Fibroblast of pulmonary artery (primary cell): ENCODE measurements around the gene PDE4D.

Source experiments
- DNase-seq: peaks from one replicate; pipeline ENCODE4 v3.0.0-alpha.2; 2010; ENCODE audit warnings: low read depth
- H3K4me3 ChIP-seq: replicated peaks from 2 replicates; pipeline ENCODE4 v1.5.1; 2011; ENCODE audit warnings: low read depth, mild to moderate bottlenecking, control low read depth, low read length, moderate library complexity
- TF ChIP-seq, protein P1 (sequence below): IDR thresholded peaks from 2 replicates; pipeline ENCODE4 v1.5.1; 2011; ENCODE audit warnings: mild to moderate bottlenecking, control low read depth, low read length, inconsistent platforms; ENCODE audit errors: missing control alignments

PDE4D gene

DNA sequence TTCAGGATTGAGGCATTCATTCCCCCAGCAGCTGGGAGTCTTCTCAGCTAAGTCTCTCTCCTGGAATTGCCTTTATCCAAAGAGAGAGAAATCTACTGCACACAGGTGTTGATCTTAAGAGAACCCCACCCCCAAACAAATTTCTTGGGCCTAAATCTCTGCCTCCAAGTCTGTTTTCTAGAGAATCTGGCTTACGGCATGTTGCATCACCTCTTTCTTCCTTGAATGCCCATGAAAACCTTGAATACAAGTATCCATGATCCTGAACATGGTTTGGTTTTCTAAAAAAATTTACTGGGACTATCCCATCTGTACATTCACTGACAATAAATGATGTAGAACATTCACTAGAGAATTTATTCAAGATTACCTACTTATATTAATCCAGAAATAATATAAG lies 401.6 kb downstream of the PDE4D start:
- no peak for DNase-seq
- TF ChIP-seq, protein P1, sequence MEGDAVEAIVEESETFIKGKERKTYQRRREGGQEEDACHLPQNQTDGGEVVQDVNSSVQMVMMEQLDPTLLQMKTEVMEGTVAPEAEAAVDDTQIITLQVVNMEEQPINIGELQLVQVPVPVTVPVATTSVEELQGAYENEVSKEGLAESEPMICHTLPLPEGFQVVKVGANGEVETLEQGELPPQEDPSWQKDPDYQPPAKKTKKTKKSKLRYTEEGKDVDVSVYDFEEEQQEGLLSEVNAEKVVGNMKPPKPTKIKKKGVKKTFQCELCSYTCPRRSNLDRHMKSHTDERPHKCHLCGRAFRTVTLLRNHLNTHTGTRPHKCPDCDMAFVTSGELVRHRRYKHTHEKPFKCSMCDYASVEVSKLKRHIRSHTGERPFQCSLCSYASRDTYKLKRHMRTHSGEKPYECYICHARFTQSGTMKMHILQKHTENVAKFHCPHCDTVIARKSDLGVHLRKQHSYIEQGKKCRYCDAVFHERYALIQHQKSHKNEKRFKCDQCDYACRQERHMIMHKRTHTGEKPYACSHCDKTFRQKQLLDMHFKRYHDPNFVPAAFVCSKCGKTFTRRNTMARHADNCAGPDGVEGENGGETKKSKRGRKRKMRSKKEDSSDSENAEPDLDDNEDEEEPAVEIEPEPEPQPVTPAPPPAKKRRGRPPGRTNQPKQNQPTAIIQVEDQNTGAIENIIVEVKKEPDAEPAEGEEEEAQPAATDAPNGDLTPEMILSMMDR, result no peak
- no peak overlapping the region for H3K4me3 ChIP-seq

DNA sequence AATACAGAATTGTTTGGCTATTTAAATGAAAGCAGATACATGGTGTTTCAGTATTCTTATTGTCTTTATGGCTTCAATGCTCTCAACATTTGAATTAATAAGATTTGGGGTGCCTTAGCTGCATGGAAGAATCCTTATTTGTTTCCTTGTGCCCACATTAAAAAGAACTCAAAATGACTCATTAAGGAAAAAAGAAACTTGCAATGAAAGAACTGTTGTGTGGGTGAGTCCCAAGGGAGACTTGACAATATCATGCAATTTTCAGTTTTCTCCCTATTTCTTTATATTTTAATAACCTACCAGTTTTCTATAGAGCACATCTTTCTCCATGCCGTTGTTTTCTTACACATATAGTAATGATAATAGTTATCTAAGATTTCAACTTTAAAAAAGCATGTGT lies 404.0 kb downstream of the PDE4D start:
- DNase-seq, result peak; percentile 23
- no peak overlapping the region for H3K4me3 ChIP-seq
- TF ChIP-seq, protein P1, result no peak

DNA sequence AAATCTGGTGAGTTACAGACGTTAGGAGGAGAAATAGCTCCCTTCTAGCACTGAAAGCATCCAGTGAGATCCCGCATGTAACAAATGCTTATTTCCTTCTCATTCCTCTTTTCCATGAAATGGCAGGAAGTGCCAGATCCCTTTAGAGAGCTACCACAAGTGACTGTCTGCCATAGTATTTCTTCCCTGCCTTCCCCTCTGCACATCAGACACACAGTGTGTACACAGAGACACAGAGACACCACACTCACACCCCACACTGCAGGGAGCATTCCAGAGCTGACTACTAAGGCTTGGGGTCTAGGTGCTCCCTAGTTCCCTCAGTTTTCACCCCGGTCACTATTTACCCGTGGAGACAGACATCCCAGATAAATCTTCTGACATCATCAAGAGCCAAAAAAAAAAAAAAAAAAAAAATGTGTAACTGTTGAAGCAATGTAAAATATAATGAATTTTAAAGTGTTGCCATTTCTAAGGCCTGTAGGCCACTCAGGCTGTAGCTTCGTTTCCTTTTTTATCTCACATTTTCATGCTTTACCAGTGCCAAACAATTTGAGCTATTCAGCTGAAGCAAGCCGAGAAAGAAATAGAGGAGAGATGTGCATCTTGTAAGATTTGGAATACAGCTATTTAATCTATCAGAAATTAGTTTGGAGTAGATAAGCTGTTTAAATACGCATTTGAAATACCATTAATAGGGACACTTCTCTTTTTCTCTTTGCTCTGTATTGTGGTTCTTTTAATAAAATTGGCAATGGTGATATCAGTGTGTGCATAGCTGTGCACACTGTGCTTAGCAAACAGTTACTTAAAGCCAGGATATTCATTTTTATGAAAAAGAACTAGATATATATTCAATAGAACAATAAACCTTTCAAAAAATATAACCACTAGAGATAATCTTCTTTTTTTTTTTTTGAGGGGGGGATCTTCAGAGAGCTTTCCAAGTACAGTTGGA lies 405.5 kb downstream of the PDE4D start:
- H3K4me3 ChIP-seq, result no peak overlapping the region
- TF ChIP-seq, protein P1, result no peak
- no peak for DNase-seq

DNA sequence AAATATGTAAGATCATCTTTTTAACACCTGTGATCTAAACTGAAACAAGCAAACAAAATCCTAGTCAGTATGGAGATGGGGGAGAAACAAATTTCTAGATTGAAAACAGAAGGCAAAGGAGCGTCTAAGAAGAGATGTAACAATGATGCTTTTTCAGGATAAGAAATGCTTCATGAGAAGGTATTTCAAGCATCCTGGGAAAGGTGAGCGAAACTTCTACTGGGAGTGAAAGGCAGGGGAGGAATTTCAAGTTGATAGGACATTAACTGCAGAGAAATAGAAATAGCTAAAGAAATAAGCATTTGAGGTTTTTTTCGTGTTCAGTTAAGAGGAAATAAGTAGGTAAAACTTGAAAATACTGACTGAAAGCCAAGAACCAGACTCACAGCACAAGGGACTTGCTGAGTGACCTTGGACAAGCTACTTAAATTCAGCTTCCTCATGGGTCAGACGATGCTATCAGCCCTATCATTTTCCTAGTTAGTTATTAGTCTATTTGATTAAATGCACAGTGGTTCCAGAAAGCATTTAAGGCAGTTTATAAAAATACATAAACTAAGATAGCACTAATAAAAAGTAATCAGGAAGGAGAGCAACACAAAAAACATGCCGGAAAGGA lies 406.3 kb downstream of the PDE4D start:
- DNase-seq, result no peak
- TF ChIP-seq, protein P1, result no peak
- H3K4me3 ChIP-seq, result no peak overlapping the region

DNA sequence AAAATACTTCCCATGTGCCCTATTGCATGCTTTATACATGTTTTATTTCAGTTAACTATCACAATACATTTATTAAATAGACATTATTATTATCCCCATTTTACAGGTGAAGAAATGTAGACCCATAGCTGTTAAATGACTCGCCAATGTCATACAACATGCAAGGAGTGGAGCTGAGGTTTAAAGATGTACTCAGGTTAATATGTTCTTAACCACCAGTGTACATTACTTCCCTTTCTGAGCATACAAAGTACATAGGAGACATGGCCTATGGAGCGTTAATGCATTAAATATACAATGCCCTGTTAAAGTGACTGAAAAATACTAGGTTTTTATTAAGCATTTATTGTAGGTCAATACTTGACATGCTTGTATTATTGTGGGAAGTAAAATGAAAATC lies 407.0 kb downstream of the PDE4D start:
- no peak overlapping the region for H3K4me3 ChIP-seq
- DNase-seq, result no peak

DNA sequence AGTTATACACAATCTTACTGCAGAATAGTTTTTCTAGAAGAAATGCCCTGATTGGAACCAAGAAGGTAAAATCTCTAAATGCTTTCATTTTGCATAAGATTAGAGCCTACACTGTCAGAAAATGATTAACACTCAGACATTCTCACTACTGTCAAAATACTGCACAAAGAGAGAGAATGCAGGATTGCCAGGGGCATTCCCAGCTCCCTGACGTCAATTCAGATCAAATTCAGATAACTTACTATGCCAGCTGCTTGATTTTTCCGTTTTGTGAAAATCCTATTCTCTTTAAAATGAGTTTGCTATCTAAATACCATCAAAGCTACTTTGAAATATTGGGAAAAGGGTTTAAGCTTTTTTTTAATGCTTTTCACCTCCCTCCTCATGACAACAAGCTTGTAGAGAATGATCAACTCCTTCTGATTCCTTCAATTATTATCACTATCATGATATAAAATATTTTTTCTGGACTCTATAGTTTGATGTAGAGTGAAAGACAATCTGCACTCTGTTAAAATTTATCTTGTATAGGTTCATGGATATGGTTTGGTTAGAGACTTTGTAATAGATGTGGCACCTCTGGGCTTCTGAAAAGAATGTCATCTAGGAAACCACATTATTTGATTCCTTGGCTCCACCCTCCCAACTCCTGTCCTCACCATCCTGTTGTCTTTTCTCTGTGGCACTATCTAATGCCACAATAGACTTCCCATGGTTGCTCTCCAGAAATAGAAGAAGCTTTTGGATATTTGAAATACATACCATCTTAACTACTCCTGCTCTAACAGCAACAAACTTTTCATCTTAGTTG lies 407.7 kb downstream of the PDE4D start:
- no peak overlapping the region for H3K4me3 ChIP-seq
- TF ChIP-seq, protein P1, result no peak
- DNase-seq, result no peak

More for the DNA sequence above, 407.0 kb downstream of the PDE4D start:
- TF ChIP-seq, protein P1, result no peak
